NCI-H187 treated with DMSO at 0.1 percent for 48 hours (cell line): Measurements from ENCODE around the gene ONECUT2.
"Not testable (repeated sequence)": the region's sequence is repeated elsewhere in the genome, so short reads cannot be mapped to it uniquely, and the experiment has no call there.

Source experiments
- DNase-seq: peaks from one replicate; lab custom pipeline; 2025; lab: John Stamatoyannopoulos, UW

Gene ONECUT2

GRCh38 chr18:57434536-57435494 lies at the start of gene ONECUT2:
ONECUT2 (plus strand) TSS chr18:57435374; CDS start chr18:57435717, 343 bp downstream.
- peak; percentile 87 for DNase-seq

DNA sequence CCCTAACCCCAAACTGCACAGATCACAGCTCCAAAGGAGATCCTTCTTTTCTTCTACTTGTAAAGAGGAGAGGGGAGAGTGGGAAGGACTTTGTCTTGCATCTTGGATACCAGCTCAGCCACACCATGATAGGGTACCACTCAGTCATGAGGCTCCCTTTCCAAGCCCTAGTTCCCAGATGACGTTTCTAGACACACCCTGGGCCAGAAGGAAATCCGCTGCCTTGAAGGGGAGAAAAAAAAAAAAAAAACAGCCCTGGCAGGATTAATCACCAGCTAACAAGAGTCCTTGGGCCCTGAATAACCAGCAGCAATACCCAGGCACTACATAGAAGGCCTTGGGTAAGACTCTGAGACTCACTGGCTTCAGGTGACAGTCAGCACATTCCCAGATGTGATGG lies 45.9 kb upstream of the ONECUT2 start:
- no peak for DNase-seq

DNA sequence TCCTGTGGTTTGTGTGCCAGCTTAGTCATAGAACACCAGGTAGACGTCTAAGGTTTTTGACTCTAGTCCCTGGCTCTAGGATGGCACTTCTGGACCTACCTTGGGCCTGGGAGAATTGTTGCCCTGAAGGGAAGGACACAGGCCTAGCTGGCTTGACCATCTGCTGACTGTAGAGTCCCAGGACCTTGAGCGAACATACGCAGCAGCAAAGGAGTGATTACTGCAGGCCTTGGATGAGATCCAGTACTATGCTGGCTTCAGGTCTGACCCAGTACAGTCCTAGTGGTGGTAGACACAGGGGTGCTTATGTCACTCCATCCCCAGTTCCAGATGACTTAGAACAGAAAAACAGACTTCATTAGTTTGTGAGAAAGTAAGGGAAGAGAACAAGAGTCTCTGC lies 45.1 kb upstream of the ONECUT2 start:
- DNase-seq, result no peak

- DNase-seq, result not testable (repeated sequence)
These were observed 40.4 kb upstream of the ONECUT2 start for GRCh38 chr18:57394749-57395148.

- DNase-seq, result not testable (repeated sequence)
These were observed 38.3 kb upstream of the ONECUT2 start for GRCh38 chr18:57396831-57397230.

DNA sequence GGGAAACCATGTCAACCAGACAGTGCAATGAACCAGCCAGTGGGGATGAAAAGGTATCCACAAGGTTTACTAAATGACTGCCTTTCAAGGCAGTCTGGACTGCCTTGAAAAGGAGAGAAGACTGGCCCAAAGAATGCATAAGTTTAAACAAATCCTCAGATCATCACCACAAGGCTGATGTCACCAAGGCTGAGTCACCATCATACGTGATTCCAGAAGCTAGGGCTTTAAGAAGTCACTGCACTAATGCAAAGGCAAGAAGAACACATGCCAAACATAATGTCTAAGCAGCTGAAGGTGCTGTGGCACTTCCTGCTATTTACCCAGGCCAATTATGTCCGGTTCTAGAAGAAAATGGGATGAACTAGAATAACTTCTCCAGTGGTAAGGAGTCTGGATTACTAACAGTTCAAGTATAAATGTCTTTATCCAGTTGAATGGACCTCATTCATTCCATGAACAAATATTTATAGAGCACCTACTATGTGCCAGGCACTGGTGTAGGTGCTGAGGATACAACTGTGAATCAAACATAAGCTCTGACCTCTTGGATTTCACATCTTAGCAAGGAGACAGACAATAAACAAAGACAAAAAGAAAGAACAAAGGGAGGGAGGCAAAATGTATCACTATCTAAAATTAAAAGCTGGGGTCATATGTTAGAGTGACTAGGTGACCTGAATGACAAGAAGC lies 37.6 kb upstream of the ONECUT2 start:
- no peak for DNase-seq

DNA sequence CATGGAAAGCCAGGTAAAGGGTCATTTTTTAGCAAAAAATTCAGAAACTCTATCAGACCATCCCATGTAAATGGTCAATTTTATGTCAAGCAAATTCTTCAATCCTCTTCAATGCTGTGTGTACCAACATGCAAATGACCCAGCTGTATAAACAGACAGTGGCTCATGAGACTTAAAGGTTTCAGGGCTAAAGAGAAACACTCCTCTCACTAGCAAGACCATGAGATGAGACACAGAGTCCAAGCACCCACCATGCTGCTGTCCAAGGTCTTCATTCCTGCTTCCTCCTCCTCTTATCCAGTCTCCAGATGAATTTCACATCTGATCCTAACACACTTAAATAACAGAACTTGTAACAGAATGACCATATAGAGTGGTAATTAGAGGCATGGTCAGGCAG lies 30.8 kb upstream of the ONECUT2 start:
- DNase-seq, result no peak

- no peak for DNase-seq
These were observed 25.5 kb upstream of the ONECUT2 start for GRCh38 chr18:57409650-57410049.

DNA sequence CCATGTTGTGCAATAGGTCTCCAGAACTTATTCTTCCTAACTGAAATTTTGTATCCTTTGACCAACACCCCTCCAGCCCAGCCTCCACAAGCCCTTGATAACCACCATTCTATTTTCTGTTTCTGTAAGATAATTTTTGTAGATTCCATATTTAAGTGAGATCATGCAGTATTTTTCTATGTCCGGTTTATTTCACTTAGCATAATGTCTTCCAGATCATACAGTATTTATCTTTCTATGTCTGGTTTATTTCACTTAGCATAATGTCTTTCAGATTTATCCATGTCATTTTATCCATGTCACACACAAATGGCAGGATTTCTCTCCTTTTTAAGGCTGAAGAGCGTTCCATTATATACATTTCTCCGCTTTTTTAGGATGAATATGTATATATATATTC lies 24.4 kb upstream of the ONECUT2 start:
- DNase-seq, result no peak

DNA sequence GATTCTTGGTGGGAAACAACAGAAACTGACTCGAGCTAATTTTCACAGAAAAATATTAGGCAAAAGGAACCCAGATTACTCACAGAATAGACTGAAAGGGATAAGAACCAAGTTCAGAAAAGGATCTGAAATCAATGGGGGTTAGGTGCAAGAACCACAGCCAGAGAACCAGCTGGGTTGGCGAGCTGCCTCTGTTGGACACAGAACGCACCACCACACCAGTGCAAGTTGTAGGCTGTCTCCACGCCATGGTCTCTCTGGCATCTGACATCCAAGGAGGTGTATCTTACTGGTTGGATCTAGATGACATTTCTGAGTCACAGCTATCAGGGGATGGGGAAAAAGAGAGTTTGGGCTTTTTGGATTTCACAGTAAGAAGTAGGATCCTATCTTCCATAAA lies 18.6 kb upstream of the ONECUT2 start:
- DNase-seq, result no peak

DNA sequence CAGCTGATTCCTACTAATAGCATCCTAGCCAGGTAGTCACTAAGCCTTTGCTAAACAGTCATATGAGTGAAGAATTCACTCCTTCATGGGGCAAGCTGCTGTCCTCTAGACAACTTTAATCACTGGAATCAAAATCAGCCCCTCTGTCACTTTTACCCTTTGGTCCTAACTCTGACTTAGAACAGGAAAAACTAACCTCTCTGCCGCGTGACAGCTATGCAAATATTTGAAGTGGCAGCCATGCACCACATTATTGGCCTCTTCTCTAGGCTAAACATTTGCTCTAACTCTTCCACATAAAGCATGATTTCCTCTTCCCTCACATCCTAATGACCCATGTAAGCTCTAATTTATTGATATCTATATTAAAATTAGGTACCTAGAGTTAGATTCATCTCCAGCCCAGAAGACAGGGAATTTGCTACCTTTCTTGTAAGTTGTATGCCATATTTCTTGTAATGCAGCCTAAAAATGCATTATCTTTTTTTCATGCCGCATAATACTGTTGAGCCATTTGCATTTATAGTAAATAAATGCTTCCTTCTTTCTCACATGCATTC lies 12.8 kb upstream of the ONECUT2 start:
- no peak for DNase-seq

DNA sequence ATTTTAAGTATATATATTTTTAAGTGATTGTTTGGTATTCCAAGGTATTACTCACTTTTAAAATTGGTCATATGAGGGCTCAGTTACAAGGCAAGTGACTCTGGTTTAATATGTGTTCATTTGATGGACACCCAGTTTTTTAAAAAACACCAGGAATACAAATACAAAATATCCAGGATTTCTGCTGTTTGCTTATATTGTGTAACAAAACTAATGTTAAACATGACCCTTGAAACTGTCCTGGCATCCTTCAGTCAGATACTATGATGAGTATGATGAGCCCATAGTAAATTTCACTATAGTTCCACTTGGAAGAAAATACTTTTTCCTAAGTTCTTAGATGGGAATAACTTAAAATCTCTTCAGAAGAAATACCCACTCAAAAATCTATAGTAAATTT lies 11.4 kb upstream of the ONECUT2 start:
- DNase-seq, result no peak

DNA sequence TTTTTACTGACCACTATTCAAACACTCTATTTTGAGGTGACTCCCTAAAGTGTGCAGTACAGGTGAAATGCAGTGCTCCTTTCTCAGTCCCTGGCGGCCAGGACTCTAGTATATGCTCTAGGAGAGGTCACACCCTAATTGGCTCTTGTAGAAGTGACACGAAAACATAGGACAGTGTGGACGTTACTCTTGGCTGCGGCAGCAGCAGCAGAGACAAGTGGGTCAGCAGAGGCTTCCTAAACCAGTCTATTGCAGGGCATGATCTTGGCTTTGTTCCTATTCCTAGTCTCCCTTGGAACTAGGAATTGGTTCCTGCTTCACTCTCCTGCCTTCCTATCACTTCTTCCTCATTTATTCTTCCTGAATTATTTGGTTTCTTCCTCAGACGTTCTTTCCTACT lies 10.1 kb upstream of the ONECUT2 start:
- DNase-seq, result no peak

DNA sequence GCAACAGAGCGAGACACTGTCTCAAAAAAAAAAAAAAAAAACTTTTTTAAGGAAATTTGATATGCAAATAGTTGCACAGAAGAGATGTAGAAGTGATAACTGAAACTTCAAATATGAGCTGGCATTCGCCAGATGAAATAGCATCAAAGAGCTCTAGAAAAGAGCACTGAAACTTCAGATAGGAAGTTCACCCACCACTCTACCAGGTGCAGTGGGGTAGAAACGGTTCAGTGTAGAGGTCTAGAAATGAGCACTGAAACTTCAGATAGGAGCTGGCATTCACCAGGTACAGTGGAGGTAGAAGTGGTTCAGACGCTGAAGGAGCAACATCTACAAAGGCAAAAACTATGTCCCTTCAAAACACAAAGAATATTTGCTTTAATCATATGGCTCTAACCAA lies 9.0 kb upstream of the ONECUT2 start:
- DNase-seq, result no peak

DNA sequence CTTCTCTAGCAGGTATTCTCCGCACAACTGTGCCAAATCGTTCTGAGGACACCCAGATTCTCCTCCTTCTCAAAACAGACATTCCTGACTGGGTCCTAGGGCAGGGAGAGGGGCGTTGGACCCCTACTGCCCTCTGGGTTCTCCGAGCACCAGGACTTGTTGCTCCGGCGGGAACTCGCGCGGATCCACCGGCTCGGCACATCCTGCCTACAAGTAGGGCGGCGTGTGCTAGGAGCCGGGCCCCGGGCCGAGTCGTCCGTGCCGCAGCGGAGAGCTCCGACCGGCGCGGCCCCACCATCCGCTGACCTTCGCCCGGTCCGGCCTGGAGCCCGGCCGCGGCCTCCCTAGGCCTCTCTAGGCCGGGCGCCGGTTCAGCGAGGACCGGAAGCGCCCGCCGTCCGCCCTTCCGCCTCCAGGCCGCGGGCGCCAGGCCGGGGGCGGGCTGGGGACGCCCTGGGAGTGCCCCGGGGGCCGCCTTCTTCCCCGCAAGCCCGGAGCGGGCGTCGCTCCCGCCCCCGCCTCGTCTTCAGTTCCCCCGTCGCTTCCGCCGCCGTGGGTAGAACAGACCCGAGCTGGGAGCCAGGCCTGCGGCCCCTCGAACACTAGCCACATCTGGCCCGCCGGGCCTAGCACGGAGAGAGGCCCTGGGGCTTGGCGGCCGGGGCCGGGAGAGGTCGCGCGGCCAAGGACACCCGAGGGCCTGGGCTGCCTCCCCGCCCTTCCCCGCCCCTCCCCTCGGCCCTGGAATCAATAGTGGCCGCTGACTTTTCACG lies 7.6 kb upstream of the ONECUT2 start:
- DNase-seq, result no peak

DNA sequence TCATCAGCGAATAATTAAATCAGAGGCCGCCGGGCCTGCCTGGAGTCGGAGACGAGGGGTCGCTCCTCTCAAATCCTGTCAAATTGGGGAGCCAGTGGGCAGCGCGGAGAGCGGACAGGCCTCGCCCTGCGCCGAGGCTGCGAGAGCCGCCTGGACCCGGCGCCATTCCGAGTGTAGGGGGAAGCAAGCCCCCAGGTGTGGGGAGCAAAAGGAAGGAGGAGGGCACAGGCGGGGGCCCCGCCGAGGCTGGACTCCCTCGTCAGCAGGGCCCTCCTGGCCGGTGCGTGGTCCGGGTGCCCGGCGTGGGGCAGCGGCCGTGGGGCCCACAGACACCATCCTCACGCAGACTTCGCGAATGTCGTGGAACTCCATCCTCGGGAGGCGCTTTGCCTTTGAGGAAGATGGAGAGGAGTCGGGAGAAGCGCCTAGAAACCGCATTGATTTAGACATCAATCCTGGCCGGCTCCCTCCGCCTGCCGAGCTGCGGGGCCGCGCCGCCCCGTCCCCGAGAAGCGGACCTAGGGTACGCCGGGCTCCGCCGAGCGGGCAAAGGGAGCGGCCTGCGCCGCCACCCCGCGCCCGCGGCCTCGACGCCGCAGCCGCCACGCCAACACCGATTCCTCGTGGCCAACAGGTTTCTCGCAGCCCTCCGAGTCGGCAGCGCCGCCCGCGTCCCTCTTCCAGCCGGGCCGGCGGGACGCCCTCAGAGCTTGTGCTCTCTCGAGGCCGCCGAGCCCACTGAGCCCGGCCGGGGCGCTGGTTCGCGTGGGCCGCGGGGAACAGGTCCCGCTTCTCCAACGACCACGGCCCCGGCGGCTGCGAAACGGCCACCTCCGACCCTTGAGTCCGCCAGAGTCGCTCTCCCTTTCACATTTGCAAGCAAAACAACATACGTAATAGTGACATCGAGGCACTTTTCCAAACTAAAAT lies 6.7 kb upstream of the ONECUT2 start:
- DNase-seq, result no peak

DNA sequence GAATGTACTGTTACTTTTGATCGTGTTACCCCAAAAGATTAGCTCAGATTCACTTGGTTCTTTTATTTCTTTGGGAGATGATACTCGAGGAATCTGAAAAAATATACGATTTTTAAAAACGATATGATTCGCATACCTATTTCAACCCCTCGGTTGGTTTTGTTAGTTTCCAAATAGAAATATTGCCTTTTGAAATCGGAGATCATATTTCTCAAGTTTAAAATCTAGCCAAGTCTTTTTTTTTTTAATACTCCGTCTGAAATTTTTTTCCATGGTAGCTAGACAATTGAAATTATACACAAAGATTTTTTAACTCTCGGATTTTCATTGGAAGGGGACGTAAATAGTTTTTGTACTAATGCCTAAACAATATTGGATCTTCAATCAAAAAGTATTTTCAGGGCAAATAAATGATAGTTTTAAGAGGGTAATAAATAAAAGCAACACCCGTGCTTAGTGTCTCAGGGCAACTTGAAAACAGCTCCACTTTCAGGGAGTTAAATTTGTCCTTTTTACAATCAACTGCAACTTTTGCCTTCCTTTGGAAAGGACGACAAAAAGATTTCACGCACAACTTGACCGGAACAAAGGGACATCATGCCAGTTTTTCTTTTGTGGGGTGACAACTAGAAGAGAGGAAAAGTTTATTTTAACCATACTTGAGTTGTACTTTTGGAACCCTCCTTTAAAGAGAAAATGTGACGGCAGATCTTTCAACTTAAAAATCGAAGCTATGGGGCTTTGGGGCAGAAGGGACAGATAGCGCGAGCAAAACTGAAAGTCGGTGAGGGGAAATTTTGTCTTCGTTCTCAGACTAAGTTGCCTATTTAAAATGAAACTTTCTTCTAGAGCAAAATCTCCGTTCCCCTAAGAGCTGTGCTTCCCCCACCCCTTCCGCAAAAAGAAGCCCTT lies 5.8 kb upstream of the ONECUT2 start:
- DNase-seq, result no peak

GRCh38 chr18:57430079-57431001 lies 4.8 kb upstream of the ONECUT2 start:
- no peak for DNase-seq

- DNase-seq, result no peak
These were observed 4.2 kb upstream of the ONECUT2 start for GRCh38 chr18:57431002-57431382.
